Mucosa of descending colon (tissue), 3 donors: ENCODE results near the gene TTC19. TPM values are rescaled to one million over a fixed set of nuclear protein-coding genes. Genes with fewer than 3 reads are reported as not detected.
"Not testable (repeated sequence)": the region's sequence is repeated elsewhere in the genome, so short reads cannot be mapped to it uniquely, and the experiment has no call there.

Experiments
- ATAC-seq: fragments of 200-7000 bp; cut with Tn5 transposase; one replicate; pipeline ENCODE4 v1.9.1; 2020; ENCODE audit warnings: mild to moderate bottlenecking, moderate library complexity
- DNase-seq, 3 donors: peaks; one replicate each; pipeline ENCODE4 v3.0.0-alpha.2; 2020
- H3K36me3 ChIP-seq: fragments of 200-600 bp; one replicate; pipeline ENCODE4 v1.8.0; 2021; ENCODE audit warnings: low read depth, mild to moderate bottlenecking
- H3K4me1 ChIP-seq: fragments of 200-600 bp; one replicate; pipeline ENCODE4 v1.8.0; 2021; ENCODE audit warnings: low read depth, mild to moderate bottlenecking
- H3K4me3 ChIP-seq: fragments of 200-600 bp; one replicate; pipeline ENCODE4 v1.8.0; 2021; ENCODE audit warnings: mild to moderate bottlenecking
- H3K9me3 ChIP-seq: fragments of 200-600 bp; one replicate; pipeline ENCODE4 v1.8.0; 2021; ENCODE audit warnings: mild to moderate bottlenecking
- CTCF ChIP-seq: fragments of 200-600 bp; IDR thresholded peaks from one replicate; pipeline ENCODE4 v1.8.0; 2022; ENCODE audit warnings: antibody characterized with exemption, mild to moderate bottlenecking
- intact Hi-C, 2 donors: fragments of 100-400 bp; cut with DNase I in 1 of 2; cut with micrococcal nuclease in 1 of 2; formaldehyde crosslinking; loops; one replicate each; pipeline versions ENCODE4 v1.11.0 to v1.11.1; 2022; cut with DNase I, micrococcal nuclease
- total RNA-seq, 3 donors: library from RNA; stranded (reverse); fragmentation: NEBNext Ultra II Directional in 2 of 3; extraction: Animal tissue kit (Norgen Biotek cat#: 25700) in 2 of 3; gene quantifications; one replicate each; pipeline versions ENCODE4 v1.2.1 to v1.2.4, GENCODE V29; 2021 to 2023
- donor health status: DM: no; HTN: no; CAD: no; lungs with moderate emphysema.
- donor health status: DM: no; HTN: no; CAD: no.
- donor health status: DM: no; HTN: yes; CAD: no.

Gene TTC19
- total RNA-seq, 3 donors from 2014 or later: 32.5 to 52.2 (median 41.9) TPM

- intact Hi-C loops: no loop called here
- TF ChIP-seq CTCF: no peak
These were observed 51.2 kb downstream of the TTC19 start for GRCh38 chr17:16050844-16051243.

GRCh38 chr17:16052486-16052885, 52.9 kb downstream of the TTC19 start:
- Histone ChIP-seq H3K4me1 (no peaks in the 10 kb centered on the region), H3K9me3 (no peaks in the 10 kb centered on the region), H3K36me3 (no peaks in the 10 kb centered on the region), H3K4me3 (no peak overlapping the region)
- intact Hi-C loops: no loop called here
- ATAC-seq (no peak), DNase-seq (no peak)
- no peak for TF ChIP-seq CTCF

More at GRCh38 chr17:16050844-16051243, 51.2 kb downstream of the TTC19 start:
- H3K9me3 ChIP-seq: no peaks in the 10 kb centered on the region
- no peak for ATAC-seq
- no peaks in the 10 kb centered on the region for H3K4me1 ChIP-seq
- no peak overlapping the region for H3K4me3 ChIP-seq
- no peaks in the 10 kb centered on the region for H3K36me3 ChIP-seq
- no peak for DNase-seq

GRCh38 chr17:16055139-16055538, 55.5 kb downstream of the TTC19 start:
- H3K9me3 ChIP-seq, intact Hi-C loops, DNase-seq, H3K36me3 ChIP-seq, H3K4me3 ChIP-seq, ATAC-seq, H3K4me1 ChIP-seq: not testable (repeated sequence)

- DNase-seq (no peak), ATAC-seq (no peak)
- no peak for TF ChIP-seq CTCF
- H3K4me3 ChIP-seq: no peak overlapping the region
- intact Hi-C loops: no loop called here
- no peaks in the 10 kb centered on the region for H3K9me3 ChIP-seq
- peaks cover 22% of the 10 kb centered on the region for H3K36me3 ChIP-seq
- H3K4me1 ChIP-seq: no peaks in the 10 kb centered on the region
These were observed 62.0 kb downstream of the TTC19 start for GRCh38 chr17:16061631-16062030.

- no peaks in the 10 kb centered on the region for H3K9me3 ChIP-seq
- H3K4me1 ChIP-seq: no peaks in the 10 kb centered on the region
- peaks cover 22% of the 10 kb centered on the region for H3K36me3 ChIP-seq
- intact Hi-C loops: no loop called here
- ATAC-seq (no peak), DNase-seq (no peak)
- no peak for TF ChIP-seq CTCF
- H3K4me3 ChIP-seq: no peak overlapping the region
These were observed 66.5 kb downstream of the TTC19 start for GRCh38 chr17:16066125-16066524.

GRCh38 chr17:16068323-16068722, 68.7 kb downstream of the TTC19 start:
- TF ChIP-seq CTCF: no peak
- intact Hi-C loops: no loop called here
- Histone ChIP-seq H3K4me3 (no peak overlapping the region), H3K9me3 (no peaks in the 10 kb centered on the region), H3K4me1 (no peaks in the 10 kb centered on the region), H3K36me3 (peaks cover 18% of the 10 kb centered on the region)
- DNase-seq (no peak), ATAC-seq (no peak)
